BE2C (cell line): ENCODE results near the gene VPS13D.

Experiments used
- DNase-seq: peaks from one replicate; pipeline ENCODE4 v3.0.0-alpha.2; 2020
- H3K27me3 ChIP-seq: fragments of 250-450 bp; sonication (Bioruptor Pico); 2 replicates; pipeline ENCODE4 v1.5.1; 2020; ENCODE audit warnings: mild to moderate bottlenecking
- H3K36me3 ChIP-seq: fragments of 250-450 bp; sonication (Bioruptor Pico); 2 replicates; pipeline ENCODE4 v1.5.1; 2020; ENCODE audit warnings: mild to moderate bottlenecking
- H3K4me1 ChIP-seq: fragments of 250-450 bp; sonication (Bioruptor Pico); 2 replicates; pipeline ENCODE4 v1.5.1; 2020
- H3K4me3 ChIP-seq: 2 replicates; pipeline ENCODE4 v1.5.1; 2011; ENCODE audit warnings: low read depth, low read length
- H3K9me3 ChIP-seq: fragments of 250-450 bp; sonication (Bioruptor Pico); 2 replicates; pipeline ENCODE4 v1.5.1; 2020
- TF ChIP-seq, protein P1 (sequence below): IDR thresholded peaks from 2 replicates; pipeline ENCODE4 v1.5.1; 2012; ENCODE audit warnings: mild to moderate bottlenecking, low read depth, low read length

The VPS13D gene

DNA sequence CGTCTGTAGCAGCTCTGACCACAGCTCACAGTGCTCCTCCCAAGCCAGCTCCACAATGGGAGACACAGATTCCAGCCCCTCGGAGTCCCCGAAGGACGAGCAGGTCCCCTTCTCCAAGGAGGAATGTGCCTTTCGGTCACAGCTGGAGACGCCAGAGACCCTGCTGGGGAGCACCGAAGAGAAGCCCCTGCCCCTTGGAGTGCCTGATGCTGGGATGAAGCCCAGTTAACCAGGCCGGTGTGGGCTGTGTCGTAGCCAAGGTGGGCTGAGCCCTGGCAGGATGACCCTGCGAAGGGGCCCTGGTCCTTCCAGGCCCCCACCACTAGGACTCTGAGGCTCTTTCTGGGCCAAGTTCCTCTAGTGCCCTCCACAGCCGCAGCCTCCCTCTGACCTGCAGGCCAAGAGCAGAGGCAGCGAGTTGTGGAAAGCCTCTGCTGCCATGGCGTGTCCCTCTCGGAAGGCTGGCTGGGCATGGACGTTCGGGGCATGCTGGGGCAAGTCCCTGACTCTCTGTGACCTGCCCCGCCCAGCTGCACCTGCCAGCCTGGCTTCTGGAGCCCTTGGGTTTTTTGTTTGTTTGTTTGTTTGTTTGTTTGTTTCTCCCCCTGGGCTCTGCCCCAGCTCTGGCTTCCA, 22.9 kb upstream of the VPS13D start:
- Histone ChIP-seq H3K4me3 (no peak overlapping the region), H3K27me3 (no peaks in the 10 kb centered on the region), H3K4me1 (no peaks in the 10 kb centered on the region), H3K9me3 (no peaks in the 10 kb centered on the region), H3K36me3 (no peaks in the 10 kb centered on the region)
- TF ChIP-seq, protein P1, sequence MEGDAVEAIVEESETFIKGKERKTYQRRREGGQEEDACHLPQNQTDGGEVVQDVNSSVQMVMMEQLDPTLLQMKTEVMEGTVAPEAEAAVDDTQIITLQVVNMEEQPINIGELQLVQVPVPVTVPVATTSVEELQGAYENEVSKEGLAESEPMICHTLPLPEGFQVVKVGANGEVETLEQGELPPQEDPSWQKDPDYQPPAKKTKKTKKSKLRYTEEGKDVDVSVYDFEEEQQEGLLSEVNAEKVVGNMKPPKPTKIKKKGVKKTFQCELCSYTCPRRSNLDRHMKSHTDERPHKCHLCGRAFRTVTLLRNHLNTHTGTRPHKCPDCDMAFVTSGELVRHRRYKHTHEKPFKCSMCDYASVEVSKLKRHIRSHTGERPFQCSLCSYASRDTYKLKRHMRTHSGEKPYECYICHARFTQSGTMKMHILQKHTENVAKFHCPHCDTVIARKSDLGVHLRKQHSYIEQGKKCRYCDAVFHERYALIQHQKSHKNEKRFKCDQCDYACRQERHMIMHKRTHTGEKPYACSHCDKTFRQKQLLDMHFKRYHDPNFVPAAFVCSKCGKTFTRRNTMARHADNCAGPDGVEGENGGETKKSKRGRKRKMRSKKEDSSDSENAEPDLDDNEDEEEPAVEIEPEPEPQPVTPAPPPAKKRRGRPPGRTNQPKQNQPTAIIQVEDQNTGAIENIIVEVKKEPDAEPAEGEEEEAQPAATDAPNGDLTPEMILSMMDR, result no peak
- DNase-seq, result no peak

DNA sequence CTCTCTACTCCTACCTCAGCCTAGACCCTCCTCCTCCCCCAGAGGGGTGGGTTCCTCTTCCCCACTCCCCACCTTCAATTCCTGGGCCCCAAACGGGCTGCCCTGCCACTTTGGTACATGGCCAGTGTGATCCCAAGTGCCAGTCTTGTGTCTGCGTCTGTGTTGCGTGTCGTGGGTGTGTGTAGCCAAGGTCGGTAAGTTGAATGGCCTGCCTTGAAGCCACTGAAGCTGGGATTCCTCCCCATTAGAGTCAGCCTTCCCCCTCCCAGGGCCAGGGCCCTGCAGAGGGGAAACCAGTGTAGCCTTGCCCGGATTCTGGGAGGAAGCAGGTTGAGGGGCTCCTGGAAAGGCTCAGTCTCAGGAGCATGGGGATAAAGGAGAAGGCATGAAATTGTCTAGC, 21.6 kb upstream of the VPS13D start:
- no peaks in the 10 kb centered on the region for H3K27me3 ChIP-seq
- DNase-seq, result no peak
- no peak overlapping the region for H3K4me3 ChIP-seq
- H3K4me1 ChIP-seq, result no peaks in the 10 kb centered on the region
- H3K9me3 ChIP-seq, result no peaks in the 10 kb centered on the region
- TF ChIP-seq, protein P1, result no peak
- no peaks in the 10 kb centered on the region for H3K36me3 ChIP-seq

DNA sequence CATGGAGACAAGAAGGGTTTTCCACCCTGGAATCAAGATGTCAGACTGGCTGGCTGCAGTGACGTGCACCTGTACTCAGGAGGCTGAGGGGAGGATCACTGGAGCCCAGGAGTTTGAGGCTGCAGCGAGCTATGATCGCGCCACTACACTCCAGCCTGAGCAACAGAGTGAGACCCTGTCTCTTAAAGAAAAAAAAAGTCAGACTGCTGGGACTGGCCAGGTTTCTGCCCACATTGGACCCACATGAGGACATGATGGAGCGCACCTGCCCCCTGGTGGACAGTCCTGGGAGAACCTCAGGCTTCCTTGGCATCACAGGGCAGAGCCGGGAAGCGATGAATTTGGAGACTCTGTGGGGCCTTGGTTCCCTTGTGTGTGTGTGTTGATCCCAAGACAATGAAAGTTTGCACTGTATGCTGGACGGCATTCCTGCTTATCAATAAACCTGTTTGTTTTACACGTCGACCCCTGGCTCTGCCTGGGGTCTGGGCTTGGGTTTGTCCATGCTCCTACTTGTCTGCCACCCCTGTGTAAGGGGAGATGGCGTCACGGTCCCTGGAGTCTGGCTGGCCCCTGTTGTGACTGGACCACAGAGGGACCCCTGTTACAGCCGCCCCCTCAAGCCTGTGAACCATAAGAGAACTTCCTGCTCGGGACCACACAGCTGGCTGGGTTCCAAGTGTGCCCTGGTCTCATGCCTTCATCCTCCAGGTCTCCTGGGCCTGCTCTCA, 20.9 kb upstream of the VPS13D start:
- H3K36me3 ChIP-seq, result no peaks in the 10 kb centered on the region
- H3K4me3 ChIP-seq, result no peak overlapping the region
- H3K4me1 ChIP-seq, result no peaks in the 10 kb centered on the region
- H3K9me3 ChIP-seq, result no peaks in the 10 kb centered on the region
- H3K27me3 ChIP-seq, result no peaks in the 10 kb centered on the region
- peak; percentile 77 for DNase-seq
- TF ChIP-seq, protein P1, result peak; percentile 78

DNA sequence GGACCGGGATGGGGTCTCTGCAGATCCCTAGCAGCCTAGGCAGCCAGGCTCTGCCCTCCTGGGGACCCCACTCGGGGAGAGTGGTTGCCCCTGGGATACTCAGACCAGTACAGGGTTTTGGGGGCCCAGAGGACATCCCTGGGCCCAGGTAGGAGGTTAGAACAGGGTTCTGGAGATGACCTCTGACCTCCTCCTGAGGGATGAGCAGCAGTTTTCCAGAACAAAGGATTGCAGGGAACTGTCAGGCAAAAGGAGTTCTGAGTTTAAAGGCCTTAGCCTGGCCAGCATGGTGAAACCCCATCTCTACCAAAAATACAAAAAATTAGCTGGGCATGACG, 20.4 kb upstream of the VPS13D start:
- Histone ChIP-seq H3K36me3 (no peaks in the 10 kb centered on the region), H3K9me3 (no peaks in the 10 kb centered on the region), H3K4me3 (no peak overlapping the region), H3K27me3 (no peaks in the 10 kb centered on the region), H3K4me1 (no peaks in the 10 kb centered on the region)
- TF ChIP-seq, protein P1, result no peak
- no peak for DNase-seq

DNA sequence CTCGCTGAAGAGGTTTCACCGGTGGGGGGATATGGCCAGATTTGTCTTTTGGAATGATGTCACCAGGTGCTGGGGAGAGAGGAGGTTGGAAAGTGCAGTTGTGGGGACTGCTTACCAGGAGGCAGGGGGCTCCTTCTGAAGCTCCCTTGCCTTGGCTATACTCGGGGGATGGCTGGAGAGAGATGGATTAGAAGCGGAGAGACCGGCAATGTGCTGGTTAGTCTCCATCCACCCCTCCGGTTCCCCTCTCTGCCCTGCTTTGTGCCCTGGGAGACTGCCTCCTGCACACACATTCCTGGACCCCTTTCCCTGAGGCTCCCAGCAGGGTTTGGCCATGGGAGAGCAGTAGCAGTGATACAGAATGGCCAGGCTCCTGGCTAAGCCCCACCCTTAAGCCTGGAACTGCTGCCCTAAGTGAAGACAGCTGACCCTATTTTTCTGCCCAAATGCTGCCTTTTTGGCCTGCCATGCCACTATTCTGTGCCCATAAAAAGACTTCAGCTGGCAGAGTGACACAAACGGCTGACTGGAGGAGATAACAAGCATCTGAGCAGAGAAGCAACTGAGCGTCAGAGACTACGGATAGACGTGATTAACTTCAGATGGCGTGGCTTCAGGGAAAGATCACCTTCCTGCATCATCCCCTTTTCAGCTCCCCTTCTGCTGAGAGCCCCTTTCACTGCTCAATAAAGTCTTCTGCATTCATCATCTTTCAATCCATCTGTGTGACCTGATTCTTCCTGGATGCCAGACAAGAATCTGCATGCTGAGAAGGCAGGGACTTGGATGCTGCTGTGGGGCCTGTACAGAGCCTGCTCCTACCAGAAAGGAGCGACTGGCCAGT, 14.5 kb upstream of the VPS13D start:
- TF ChIP-seq, protein P1, result no peak
- H3K36me3 ChIP-seq, result no peaks in the 10 kb centered on the region
- no peak for DNase-seq

More for the DNA sequence above, 14.5 kb upstream of the VPS13D start:
- Histone ChIP-seq H3K27me3 (no peaks in the 10 kb centered on the region), H3K4me1 (no peaks in the 10 kb centered on the region), H3K9me3 (no peaks in the 10 kb centered on the region), H3K4me3 (no peak overlapping the region)
